NCI-H345 (cell line): Measurements from ENCODE around the gene SORL1.

Source experiments
- DNase-seq: peaks from one replicate; lab custom pipeline; 2025; lab: John Stamatoyannopoulos, UW

SORL1 gene

GRCh38 chr11:121538054-121538453, 85.9 kb downstream of the SORL1 start:
- DNase-seq: no peak

- no peak for DNase-seq
These were observed 86.9 kb downstream of the SORL1 start for GRCh38 chr11:121539000-121539399.

- no peak for DNase-seq
These were observed 88.5 kb downstream of the SORL1 start for GRCh38 chr11:121540627-121541026.

GRCh38 chr11:121543836-121544380, 91.8 kb downstream of the SORL1 start:
- DNase-seq: no peak

GRCh38 chr11:121544956-121545355, 92.8 kb downstream of the SORL1 start:
- no peak for DNase-seq

GRCh38 chr11:121547574-121547973, 95.5 kb downstream of the SORL1 start:
- no peak for DNase-seq

- no peak for DNase-seq
These were observed 98.3 kb downstream of the SORL1 start for GRCh38 chr11:121550247-121551030.

GRCh38 chr11:121551463-121551862, 99.3 kb downstream of the SORL1 start:
- no peak for DNase-seq

- DNase-seq: no peak
These were observed 100.0 kb downstream of the SORL1 start for GRCh38 chr11:121552154-121552553.

- DNase-seq: no peak
These were observed 100.5 kb downstream of the SORL1 start for GRCh38 chr11:121552644-121553043.

GRCh38 chr11:121553389-121553788, 101.3 kb downstream of the SORL1 start:
- DNase-seq: no peak

- DNase-seq: no peak
These were observed 101.7 kb downstream of the SORL1 start for GRCh38 chr11:121553806-121554205.

GRCh38 chr11:121554552-121554951, 102.4 kb downstream of the SORL1 start:
- DNase-seq: no peak

GRCh38 chr11:121555121-121555520, 103.0 kb downstream of the SORL1 start:
- peak; percentile 27 for DNase-seq

- DNase-seq: no peak
These were observed 104.8 kb downstream of the SORL1 start for GRCh38 chr11:121556937-121557336.

GRCh38 chr11:121557348-121557747, 105.2 kb downstream of the SORL1 start:
- no peak for DNase-seq

GRCh38 chr11:121559606-121560200, 107.6 kb downstream of the SORL1 start:
- DNase-seq: no peak

GRCh38 chr11:121560236-121560635, 108.1 kb downstream of the SORL1 start:
- no peak for DNase-seq

GRCh38 chr11:121561240-121561639, 109.1 kb downstream of the SORL1 start:
- no peak for DNase-seq

GRCh38 chr11:121561716-121562115, 109.6 kb downstream of the SORL1 start:
- no peak for DNase-seq

GRCh38 chr11:121563003-121563402, 110.9 kb downstream of the SORL1 start:
- no peak for DNase-seq

- peak; percentile 25 for DNase-seq
These were observed 112.0 kb downstream of the SORL1 start for GRCh38 chr11:121563900-121564822.
